GM18517 (cell line): ENCODE data around the gene PPP1CB.
A peak's percentile ranks its signal among the peaks of the same experiment; 100 is the strongest.

Source experiments
- ATAC-seq: cut with Tn5 transposase; IDR thresholded peaks from one replicate; pipeline ENCODE4 v1.9.1; 2021; ENCODE audit warnings: mild to moderate bottlenecking, moderate library complexity; ENCODE audit not compliant: unreplicated experiment

The PPP1CB gene

GRCh38 chr2:28751252-28751955, at the start of gene PPP1CB:
TSS of gene PPP1CB (plus strand) at chr2:28751830. CDS start at chr2:28752125, 295 bp downstream.
- ATAC-seq = peak; percentile 80

DNA sequence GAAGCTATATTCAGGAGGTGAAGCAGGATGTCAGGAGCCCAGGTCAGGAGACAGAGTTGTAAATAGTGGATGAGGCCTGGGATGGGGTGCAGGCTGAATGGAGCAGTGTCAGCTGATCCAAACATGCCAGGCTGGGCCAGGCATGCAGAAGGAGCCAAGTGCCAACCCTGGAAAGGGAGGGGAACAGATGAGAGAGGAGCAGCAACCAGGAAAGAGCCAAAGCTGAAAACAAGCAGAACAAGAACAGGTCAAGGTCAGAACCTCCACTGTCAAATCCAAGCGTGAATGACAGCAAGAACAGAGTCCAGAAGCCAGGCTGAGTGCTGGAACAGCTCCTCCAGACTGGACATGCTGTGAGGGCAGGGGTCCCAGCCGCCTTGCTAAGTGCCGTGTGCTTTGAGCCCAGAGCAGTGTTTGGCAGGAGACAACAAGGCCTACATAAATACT, 49.2 kb upstream of the PPP1CB start:
- ATAC-seq = no peak

DNA sequence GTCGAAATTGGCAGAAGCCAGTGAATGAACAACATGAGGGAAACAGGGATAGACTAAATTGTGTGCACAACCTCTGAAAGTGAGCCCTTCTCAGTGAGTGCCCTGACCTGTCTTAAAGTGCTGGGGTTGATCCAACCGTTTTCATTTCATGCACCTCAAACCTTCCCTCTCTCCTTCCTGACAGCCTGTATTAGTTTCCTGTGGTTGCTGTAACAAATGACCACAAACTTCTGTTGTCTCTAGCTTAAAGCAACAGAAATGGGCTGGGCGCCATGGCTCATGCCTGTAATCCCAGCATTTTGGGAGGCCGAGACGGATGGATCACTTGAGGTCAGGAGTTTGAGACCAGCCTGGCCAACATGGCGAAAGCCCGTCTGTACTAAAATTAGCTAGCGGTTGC, 48.8 kb upstream of the PPP1CB start:
- no peak for ATAC-seq

- no peak for ATAC-seq
Measured at GRCh38 chr2:28704621-28705020, 47.0 kb upstream of the PPP1CB start.

GRCh38 chr2:28705751-28706440, 45.7 kb upstream of the PPP1CB start:
- no peak for ATAC-seq

GRCh38 chr2:28707592-28707991, 44.0 kb upstream of the PPP1CB start:
- ATAC-seq = no peak

DNA sequence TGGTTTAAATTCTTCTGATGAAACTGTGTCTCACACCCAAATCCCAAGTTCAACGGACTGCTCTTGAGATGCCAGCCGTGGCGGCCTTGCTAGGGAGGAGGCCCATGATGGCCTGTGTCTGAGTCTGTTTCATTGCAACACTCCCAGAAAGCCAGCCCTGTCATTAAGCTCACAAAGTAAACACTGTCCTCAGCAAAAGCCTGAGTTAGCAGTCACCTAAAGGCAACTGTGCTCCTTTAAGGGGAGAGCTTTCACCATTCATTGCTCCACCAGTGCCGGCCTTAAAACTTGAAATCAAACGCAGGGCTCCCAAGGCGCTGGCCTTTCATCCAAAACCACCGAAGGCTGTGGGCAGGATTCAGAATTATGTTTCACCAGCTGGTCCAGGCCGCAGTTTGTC, 42.5 kb upstream of the PPP1CB start:
- no peak for ATAC-seq

GRCh38 chr2:28710545-28710944, 41.1 kb upstream of the PPP1CB start:
- no peak for ATAC-seq

DNA sequence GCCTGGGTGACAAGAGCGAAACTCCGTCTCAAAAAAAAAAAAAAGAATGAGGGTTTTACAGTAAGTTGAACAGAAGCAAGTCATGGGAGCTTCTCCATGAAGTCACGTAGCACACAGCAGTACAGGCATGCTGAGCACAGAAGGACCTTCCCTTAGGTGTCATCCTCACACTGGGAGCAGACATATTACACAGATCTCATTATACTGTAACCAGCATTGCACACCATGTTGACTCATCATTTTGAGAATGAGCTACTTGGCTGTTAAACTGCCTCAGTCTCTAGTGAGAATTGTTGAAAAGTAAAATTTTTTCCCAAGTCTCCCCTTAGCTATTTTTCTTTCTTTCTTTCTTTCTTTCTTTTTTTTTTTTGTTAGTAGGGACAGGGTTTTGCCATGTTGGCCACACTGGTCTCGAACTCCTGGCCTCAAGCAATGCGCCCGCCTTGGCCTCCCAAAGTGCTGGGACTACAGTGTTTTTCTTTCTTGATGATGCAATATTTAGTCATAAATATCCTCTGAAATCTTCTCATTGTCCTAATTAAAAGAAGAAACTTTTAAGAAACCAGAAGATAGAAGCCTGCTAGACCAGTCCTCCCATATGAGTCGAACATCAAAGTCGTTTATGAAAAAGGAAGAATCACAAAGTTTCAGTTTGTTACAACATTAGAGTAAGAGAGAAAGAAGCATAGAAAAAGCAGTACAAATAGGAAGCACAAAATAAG, 37.9 kb upstream of the PPP1CB start:
- no peak for ATAC-seq

- ATAC-seq = no peak
Measured at GRCh38 chr2:28716265-28716865, 35.3 kb upstream of the PPP1CB start.

GRCh38 chr2:28717339-28717758, 34.3 kb upstream of the PPP1CB start:
- ATAC-seq = no peak

GRCh38 chr2:28720345-28720744, 31.3 kb upstream of the PPP1CB start:
- ATAC-seq = no peak

DNA sequence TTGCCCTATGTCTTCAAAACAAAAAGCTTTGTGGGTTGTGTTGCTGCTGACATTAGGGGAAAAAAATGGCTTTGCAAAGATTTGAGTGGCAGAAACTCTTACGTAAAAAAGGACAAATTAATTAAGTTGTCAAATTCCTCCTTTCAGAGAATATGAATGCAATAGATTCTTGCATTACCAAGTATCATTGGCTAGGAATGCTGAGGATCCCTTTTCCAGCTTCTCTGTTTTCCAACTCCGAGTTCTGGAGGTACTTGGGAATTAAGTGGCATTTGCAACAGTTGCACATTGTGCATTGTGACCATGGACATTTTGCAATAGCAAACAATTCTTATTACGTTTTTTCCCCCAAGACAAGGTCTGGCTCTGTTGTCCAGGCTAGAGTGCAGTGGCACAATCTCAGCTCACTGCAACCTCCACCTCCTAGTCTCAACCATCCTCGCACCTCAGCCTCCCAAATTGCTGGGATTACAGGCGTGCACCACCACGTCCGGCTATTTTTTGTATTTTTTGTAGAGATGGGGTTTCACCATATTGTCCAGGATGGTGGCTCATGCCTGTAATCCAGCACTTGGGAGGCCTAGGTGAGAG, 29.9 kb upstream of the PPP1CB start:
- ATAC-seq = no peak

DNA sequence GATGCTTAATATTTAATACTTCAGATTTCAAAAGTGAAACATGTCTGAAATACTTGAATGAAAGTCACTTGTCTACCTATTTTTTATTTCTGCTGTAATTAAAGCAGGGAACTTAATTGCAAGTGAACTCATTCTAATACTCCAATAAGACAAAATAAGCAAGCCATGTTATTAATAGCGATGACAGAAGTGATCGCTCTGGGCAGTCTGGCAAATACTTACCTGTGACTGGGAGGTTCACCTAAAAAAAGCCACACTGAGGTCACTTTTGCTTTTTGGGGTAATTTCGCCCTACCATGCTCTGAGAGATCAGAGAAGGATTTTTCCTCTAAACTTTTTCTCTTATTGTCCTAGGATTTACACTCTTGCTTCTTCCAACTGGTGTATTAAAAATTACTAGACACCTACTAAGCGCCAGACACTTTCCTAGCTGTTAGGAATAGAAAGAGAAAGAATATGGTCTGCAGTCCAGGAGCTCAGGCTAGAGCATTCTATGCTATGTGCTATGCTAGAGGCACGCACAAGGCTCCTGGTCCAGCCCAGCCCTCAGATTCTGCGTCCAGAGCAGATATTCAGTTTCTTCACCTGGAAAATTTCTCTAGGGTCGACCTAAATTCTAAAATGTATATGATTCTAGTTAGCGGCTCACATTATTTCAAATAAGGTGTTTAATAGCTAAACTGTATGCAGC, 26.5 kb upstream of the PPP1CB start:
- no peak for ATAC-seq

GRCh38 chr2:28726177-28726576, 25.5 kb upstream of the PPP1CB start:
- no peak for ATAC-seq

GRCh38 chr2:28729698-28730097, 21.9 kb upstream of the PPP1CB start:
- ATAC-seq = no peak

DNA sequence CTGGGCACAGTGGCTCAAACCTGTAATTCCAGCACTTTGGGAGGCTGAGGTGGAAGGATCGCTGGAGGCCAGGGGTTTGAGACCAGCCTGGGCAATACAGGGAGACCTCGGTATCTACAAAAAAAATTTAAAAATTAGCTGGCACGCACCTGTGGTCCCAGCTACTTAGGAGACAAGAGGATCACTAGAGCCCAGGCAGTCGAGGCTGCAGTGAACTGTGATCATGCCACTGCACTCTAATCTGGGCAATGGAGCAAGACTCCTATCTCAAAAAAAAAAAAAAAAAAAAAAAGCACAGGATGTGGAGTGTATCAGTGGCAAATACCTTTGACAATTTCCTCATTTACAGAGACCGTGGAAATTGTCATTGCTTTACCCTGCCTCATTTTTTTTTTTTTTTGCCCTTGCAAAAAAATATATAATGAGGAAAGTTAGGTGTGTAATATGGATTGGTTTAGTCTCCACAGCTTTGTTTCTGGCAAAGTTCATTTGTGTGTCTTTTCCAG, 20.9 kb upstream of the PPP1CB start:
- no peak for ATAC-seq

- ATAC-seq = no peak
Measured at GRCh38 chr2:28735511-28735910, 16.1 kb upstream of the PPP1CB start.

GRCh38 chr2:28736034-28736433, 15.6 kb upstream of the PPP1CB start:
- no peak for ATAC-seq

GRCh38 chr2:28737655-28738054, 14.0 kb upstream of the PPP1CB start:
- no peak for ATAC-seq
